ENCODE data around the gene PLXNB1.

GRCh38 chr3:48402907-48403306 is 27.0 kb downstream of the PLXNB1 start:
- no peak for TF ChIP-seq CTCF (conservative IDR thresholded peaks at IDR 0.05)
- no peak for TF ChIP-seq ZFX (IDR thresholded peaks at IDR 0.05)

Measured in C4-2B (cell line).